CD4-positive, CD25-positive, alpha-beta regulatory T cell (primary cell): ENCODE results near the gene PIAS1. TPM values are rescaled to one million over a fixed set of nuclear protein-coding genes. Genes with fewer than 3 reads are reported as not detected.

ENCODE experiments used
- ATAC-seq, 2 donors: fragments of 150-1000 bp; cut with Tn5 transposase; one replicate each; pipeline ENCODE4 v1.10.0; 2021; ENCODE audit warnings: low read depth in 2 of 2, moderate number of reproducible peaks in 2 of 2, moderate library complexity in 1 of 2
- DNase-seq, 3 donors: peaks; one replicate each; pipeline versions ENCODE4 v3.0.0 to v3.0.0-alpha.2; 2012 to 2022; ENCODE audit warnings: mixed read lengths in 1 of 3
- H3K27ac ChIP-seq: one replicate; pipeline ENCODE4 v1.7.0; 2013; ENCODE audit warnings: mild to moderate bottlenecking, low read length; ENCODE audit not compliant: insufficient read depth, poor library complexity, severe bottlenecking
- H3K27me3 ChIP-seq: one replicate; pipeline ENCODE4 v1.7.0; 2013; ENCODE audit warnings: low read length; ENCODE audit not compliant: control insufficient read depth, insufficient read depth
- H3K36me3 ChIP-seq: one replicate; pipeline ENCODE4 v1.7.0; 2013; ENCODE audit warnings: mild to moderate bottlenecking, low read length, moderate library complexity; ENCODE audit not compliant: control insufficient read depth, insufficient read depth
- H3K4me1 ChIP-seq: 2 replicates; pipeline ENCODE4 v1.7.0; 2013; ENCODE audit warnings: mild to moderate bottlenecking, low read length; ENCODE audit not compliant: insufficient read depth, control insufficient read depth, poor library complexity, severe bottlenecking
- H3K4me3 ChIP-seq: one replicate; pipeline ENCODE4 v1.7.0; 2013; ENCODE audit warnings: low read depth, mild to moderate bottlenecking, low read length, moderate library complexity
- H3K9me3 ChIP-seq, 2 experiments: 1 replicate in 1 of 2; 2 replicates in 1 of 2; pipeline ENCODE4 v1.7.0; 2013; ENCODE audit warnings: low read length in 2 of 2, mild to moderate bottlenecking in 1 of 2, moderate library complexity in 1 of 2; ENCODE audit not compliant: control insufficient read depth in 2 of 2
- H3K27ac Mint-ChIP-seq, 3 donors: one replicate each; pipeline ENCODE4 v1.8.0; 2020 to 2022; ENCODE audit warnings: mild to moderate bottlenecking in 3 of 3, mixed read lengths in 3 of 3, moderate library complexity in 2 of 3
- H3K27me3 Mint-ChIP-seq: one replicate; pipeline ENCODE4 v1.8.0; 2022; ENCODE audit warnings: mild to moderate bottlenecking, mixed read lengths
- H3K36me3 Mint-ChIP-seq: one replicate; pipeline ENCODE4 v1.8.0; 2020; ENCODE audit warnings: mixed read lengths
- H3K4me1 Mint-ChIP-seq, 4 donors: one replicate each; pipeline ENCODE4 v1.8.0; 2020 to 2022; ENCODE audit warnings: mixed read lengths in 4 of 4, mild to moderate bottlenecking in 1 of 4
- H3K4me3 Mint-ChIP-seq, 4 donors: one replicate each; pipeline ENCODE4 v1.8.0; 2020 to 2022; ENCODE audit warnings: mild to moderate bottlenecking in 4 of 4, mixed read lengths in 4 of 4, moderate library complexity in 3 of 4
- H3K9me3 Mint-ChIP-seq, 7 donors: one replicate each; pipeline ENCODE4 v1.8.0; 2020 to 2022; ENCODE audit warnings: mixed read lengths in 7 of 7, mild to moderate bottlenecking in 3 of 7, moderate library complexity in 2 of 7
- polyA plus RNA-seq, 4 donors: library from polyadenylated mRNA; unstranded; fragments of 300-500 nt; fragmentation: Illumina TruSeq; gene quantifications; one replicate each; pipeline ENCODE4 v1.2.3, GENCODE V29; 2021
- total RNA-seq: library from RNA; stranded (reverse); gene quantifications from one replicate; pipeline ENCODE4 v1.2.3, GENCODE V29; 2022

Gene PIAS1
- total and polyA plus RNA-seq, 5 donors from 2014 or later: 102 to 156 (median 137) TPM

- peak overlapping the region; percentile 22 for H3K4me3 ChIP-seq
Measured at GRCh38 chr15:68073576-68074288, 19.6 kb downstream of the PIAS1 start.

GRCh38 chr15:68075764-68076385 lies 21.8 kb downstream of the PIAS1 start:
- no peaks in the 10 kb centered on the region for H3K36me3 Mint-ChIP-seq
- DNase-seq (no peak), ATAC-seq (no peak)
- Histone ChIP-seq H3K4me1 (peaks cover 9% of the 10 kb centered on the region), H3K4me3 (no peak overlapping the region), H3K9me3 (no peaks in the 10 kb centered on the region), H3K27ac (no peak overlapping the region), H3K36me3 (no peaks in the 10 kb centered on the region), H3K27me3 (no peaks in the 10 kb centered on the region)
- peak overlapping the region in 1 of 4 donors; percentile 31 for H3K4me3 Mint-ChIP-seq
- peaks cover 0 to 1% (median 0%) of the 10 kb centered on the region in 7 donors for H3K9me3 Mint-ChIP-seq
- H3K27ac Mint-ChIP-seq: no peak overlapping the region
- H3K4me1 Mint-ChIP-seq: peaks cover 42 to 79% (median 54%) of the 10 kb centered on the region in 4 donors
- no peaks in the 10 kb centered on the region for H3K27me3 Mint-ChIP-seq

More at GRCh38 chr15:68073576-68074288, 19.6 kb downstream of the PIAS1 start:
- Mint-ChIP-seq H3K4me1 (peaks cover 44 to 79% (median 55%) of the 10 kb centered on the region in 4 donors), H3K9me3 (peaks cover 0 to 1% (median 0%) of the 10 kb centered on the region in 7 donors), H3K27ac (no peak overlapping the region), H3K36me3 (peaks cover 3% of the 10 kb centered on the region), H3K27me3 (no peaks in the 10 kb centered on the region), H3K4me3 (no peak overlapping the region)
- no peak for ATAC-seq
- Histone ChIP-seq H3K9me3 (no peaks in the 10 kb centered on the region), H3K27me3 (no peaks in the 10 kb centered on the region), H3K36me3 (no peaks in the 10 kb centered on the region), H3K4me1 (peaks cover 12% of the 10 kb centered on the region), H3K27ac (no peak overlapping the region)
- no peak for DNase-seq

GRCh38 chr15:68078365-68078764 lies 24.2 kb downstream of the PIAS1 start:
- Histone ChIP-seq H3K27me3 (no peaks in the 10 kb centered on the region), H3K36me3 (no peaks in the 10 kb centered on the region), H3K9me3 (no peaks in the 10 kb centered on the region), H3K4me1 (peaks cover 27% of the 10 kb centered on the region), H3K4me3 (no peak overlapping the region), H3K27ac (no peak overlapping the region)
- ATAC-seq: no peak
- DNase-seq: no peak
- Mint-ChIP-seq H3K4me1 (peaks cover 52 to 85% (median 69%) of the 10 kb centered on the region in 4 donors), H3K9me3 (no peaks in the 10 kb centered on the region), H3K36me3 (no peaks in the 10 kb centered on the region), H3K27me3 (no peaks in the 10 kb centered on the region), H3K27ac (no peak overlapping the region), H3K4me3 (peak overlapping the region in 1 of 4 donors; percentile 6)

DNA sequence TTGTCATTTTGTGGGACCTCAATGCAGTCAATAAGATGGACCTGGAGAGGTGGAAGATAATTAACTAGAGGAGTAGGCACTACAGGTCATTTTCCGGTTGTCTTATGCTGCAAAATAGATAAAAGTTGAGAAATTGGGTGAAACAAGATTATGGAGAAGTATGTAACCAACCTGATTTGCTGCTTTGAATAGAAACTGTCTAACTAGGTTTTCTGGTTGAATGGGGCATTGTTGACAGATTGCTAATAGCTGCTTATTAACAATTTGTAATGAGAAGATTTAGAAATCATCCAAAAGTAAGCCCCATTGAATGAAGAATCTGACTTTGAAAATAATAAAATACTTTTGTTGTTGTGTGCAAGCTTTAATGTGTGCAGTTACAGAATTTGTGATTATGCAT lies 26.2 kb downstream of the PIAS1 start:
- Mint-ChIP-seq H3K36me3 (no peaks in the 10 kb centered on the region), H3K9me3 (no peaks in the 10 kb centered on the region), H3K4me3 (peak overlapping the region in 1 of 4 donors; percentile 14), H3K27me3 (no peaks in the 10 kb centered on the region), H3K27ac (peak overlapping the region in 1 of 3 donors; percentile 11), H3K4me1 (peaks cover 57 to 93% (median 75%) of the 10 kb centered on the region in 4 donors)
- Histone ChIP-seq H3K36me3 (no peaks in the 10 kb centered on the region), H3K9me3 (no peaks in the 10 kb centered on the region), H3K4me3 (no peak overlapping the region), H3K27ac (no peak overlapping the region), H3K4me1 (peaks cover 33% of the 10 kb centered on the region), H3K27me3 (no peaks in the 10 kb centered on the region)
- no peak for ATAC-seq
- no peak for DNase-seq

DNA sequence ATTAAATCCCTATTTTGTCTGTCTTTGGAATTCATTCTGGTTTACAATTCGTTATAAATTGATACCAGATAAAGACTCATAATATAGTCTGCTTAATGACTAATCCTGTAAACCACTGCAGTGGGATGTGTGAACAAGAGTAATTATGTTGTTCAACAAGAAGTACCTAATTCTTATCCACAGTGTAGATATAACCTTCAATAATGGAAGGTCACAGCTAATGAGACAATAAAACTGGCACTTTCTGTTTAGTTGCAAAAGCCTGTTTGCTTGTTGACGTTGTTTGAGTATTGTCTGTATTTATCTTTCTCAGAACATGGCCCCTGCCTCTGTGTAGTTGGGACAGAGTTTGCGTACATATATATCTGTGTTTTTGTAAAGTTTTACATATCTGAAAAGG lies 26.7 kb downstream of the PIAS1 start:
- no peak overlapping the region for H3K27ac ChIP-seq
- no peak for ATAC-seq

GRCh38 chr15:68081869-68082505 lies 27.9 kb downstream of the PIAS1 start:
- Mint-ChIP-seq H3K4me1 (peaks cover 59 to 87% (median 68%) of the 10 kb centered on the region in 4 donors), H3K27me3 (no peaks in the 10 kb centered on the region), H3K36me3 (peaks cover 4% of the 10 kb centered on the region), H3K27ac (peak overlapping the region in 1 of 3 donors; percentile 72), H3K4me3 (peak overlapping the region in 2 of 4 donors; percentile 35 to 70), H3K9me3 (no peaks in the 10 kb centered on the region)
- DNase-seq (no peak), ATAC-seq (no peak)
- H3K4me1 ChIP-seq: peaks cover 36% of the 10 kb centered on the region
- H3K9me3 ChIP-seq: no peaks in the 10 kb centered on the region
- H3K27ac ChIP-seq: no peak overlapping the region
- peaks cover 12% of the 10 kb centered on the region for H3K36me3 ChIP-seq
- H3K4me3 ChIP-seq: no peak overlapping the region
- H3K27me3 ChIP-seq: no peaks in the 10 kb centered on the region

More for the DNA sequence above, 26.7 kb downstream of the PIAS1 start:
- H3K4me3 ChIP-seq: no peak overlapping the region
- no peaks in the 10 kb centered on the region for H3K9me3 ChIP-seq
- no peaks in the 10 kb centered on the region for H3K9me3 Mint-ChIP-seq
- no peaks in the 10 kb centered on the region for H3K27me3 Mint-ChIP-seq
- H3K4me3 Mint-ChIP-seq: no peak overlapping the region
- peaks cover 58 to 93% (median 77%) of the 10 kb centered on the region in 4 donors for H3K4me1 Mint-ChIP-seq
- no peak for DNase-seq
- peaks cover 2% of the 10 kb centered on the region for H3K36me3 ChIP-seq
- H3K27ac Mint-ChIP-seq: no peak overlapping the region
- peaks cover 33% of the 10 kb centered on the region for H3K4me1 ChIP-seq
- no peaks in the 10 kb centered on the region for H3K27me3 ChIP-seq
- no peaks in the 10 kb centered on the region for H3K36me3 Mint-ChIP-seq

DNA sequence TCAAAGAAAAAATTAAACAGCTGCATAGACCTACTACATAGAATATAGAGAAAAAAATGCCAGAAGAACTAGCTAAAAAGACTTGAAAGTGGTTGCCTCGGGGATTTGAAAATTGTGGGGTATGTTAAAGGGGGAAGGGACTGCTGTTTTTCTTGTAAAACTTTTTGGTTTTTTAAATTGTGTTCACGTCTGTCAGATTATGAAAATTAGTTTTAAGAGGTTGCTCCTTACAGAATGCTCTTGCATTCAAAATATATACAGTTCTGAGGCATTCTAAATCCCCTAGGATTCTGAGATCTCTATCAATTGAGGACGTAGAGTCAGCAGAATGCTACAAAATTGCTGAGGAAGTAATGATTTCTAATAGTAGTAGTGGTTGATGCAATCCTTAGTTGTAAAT lies 28.6 kb downstream of the PIAS1 start:
- Mint-ChIP-seq H3K9me3 (no peaks in the 10 kb centered on the region), H3K4me3 (peak overlapping the region in 1 of 4 donors; percentile 26), H3K36me3 (peaks cover 4% of the 10 kb centered on the region), H3K27me3 (no peaks in the 10 kb centered on the region), H3K4me1 (peaks cover 53 to 83% (median 64%) of the 10 kb centered on the region in 4 donors), H3K27ac (no peak overlapping the region)
- DNase-seq (no peak), ATAC-seq (no peak)
- H3K27ac ChIP-seq: no peak overlapping the region
- peaks cover 30% of the 10 kb centered on the region for H3K4me1 ChIP-seq
- no peaks in the 10 kb centered on the region for H3K9me3 ChIP-seq
- H3K36me3 ChIP-seq: peaks cover 20% of the 10 kb centered on the region
- H3K4me3 ChIP-seq: no peak overlapping the region
- H3K27me3 ChIP-seq: no peaks in the 10 kb centered on the region
